Immature natural killer cell (primary cell): ENCODE measurements around the gene ATP11A. TPM values are rescaled to one million over a fixed set of nuclear protein-coding genes. Genes with fewer than 3 reads are reported as not detected.

Experiments
- DNase-seq, 3 donors: peaks; one replicate each; pipeline ENCODE4 v3.0.0; 2022; ENCODE audit warnings: mixed read lengths in 1 of 3
- H3K27ac Mint-ChIP-seq, 6 donors: one replicate each; pipeline ENCODE4 v1.8.0; 2020; ENCODE audit warnings: mixed read lengths in 6 of 6, mild to moderate bottlenecking in 5 of 6, inconsistent platforms in 4 of 6, moderate library complexity in 3 of 6
- H3K27me3 Mint-ChIP-seq, 3 donors: one replicate each; pipeline ENCODE4 v1.8.0; 2020 to 2021; ENCODE audit warnings: low read depth in 3 of 3, mild to moderate bottlenecking in 3 of 3, mixed read lengths in 3 of 3, moderate library complexity in 3 of 3, inconsistent platforms in 1 of 3
- H3K36me3 Mint-ChIP-seq, 3 donors: one replicate each; pipeline ENCODE4 v1.8.0; 2020; ENCODE audit warnings: mixed read lengths in 3 of 3, inconsistent platforms in 2 of 3, mild to moderate bottlenecking in 2 of 3
- H3K4me1 Mint-ChIP-seq, 2 donors: one replicate each; pipeline ENCODE4 v1.8.0; 2020; ENCODE audit warnings: inconsistent platforms in 2 of 2, mild to moderate bottlenecking in 2 of 2, mixed read lengths in 2 of 2, moderate library complexity in 1 of 2
- H3K4me3 Mint-ChIP-seq, 5 donors: one replicate each; pipeline ENCODE4 v1.8.0; 2020; ENCODE audit warnings: mild to moderate bottlenecking in 5 of 5, mixed read lengths in 5 of 5, inconsistent platforms in 3 of 5, moderate library complexity in 3 of 5
- H3K9me3 Mint-ChIP-seq, 6 donors: one replicate each; pipeline ENCODE4 v1.8.0; 2020; ENCODE audit warnings: mild to moderate bottlenecking in 6 of 6, mixed read lengths in 6 of 6, inconsistent platforms in 4 of 6, moderate library complexity in 3 of 6
- polyA plus RNA-seq, 3 donors: library from polyadenylated mRNA; unstranded; fragments of 300-500 nt; fragmentation: Illumina TruSeq; gene quantifications; one replicate each; pipeline ENCODE4 v1.2.3, GENCODE V29; 2021

ATP11A gene
- polyA plus RNA-seq, 3 donors from 2014 or later, result 0.96 to 2.9 TPM; not detected in 1

DNA sequence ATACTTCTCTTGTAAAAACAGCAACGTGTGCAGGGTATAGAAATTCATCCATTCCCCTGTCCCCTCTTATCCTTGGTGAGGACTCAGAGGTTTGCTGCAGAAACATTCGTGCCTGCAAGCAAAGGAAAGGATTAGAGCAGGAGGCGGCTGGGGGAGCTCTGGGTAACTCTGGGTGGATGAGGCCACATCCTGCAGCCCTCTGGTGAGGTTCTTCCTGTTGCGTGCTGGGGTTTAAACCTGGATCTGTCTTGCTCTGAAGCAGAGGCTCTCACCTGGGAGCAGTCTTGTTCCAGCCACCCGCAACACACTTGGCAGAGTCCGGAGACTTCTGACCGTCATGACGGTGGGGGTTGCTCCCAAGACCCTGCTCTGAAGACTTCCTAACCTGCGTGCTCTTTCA is 69.2 kb downstream of the ATP11A start:
- Mint-ChIP-seq H3K9me3 (no peaks in the 10 kb centered on the region), H3K27me3 (no peaks in the 10 kb centered on the region), H3K4me1 (no peaks in the 10 kb centered on the region), H3K4me3 (no peak overlapping the region), H3K27ac (no peak overlapping the region), H3K36me3 (peaks cover 0 to 5% (median 0%) of the 10 kb centered on the region in 3 donors)
- no peak for DNase-seq

DNA sequence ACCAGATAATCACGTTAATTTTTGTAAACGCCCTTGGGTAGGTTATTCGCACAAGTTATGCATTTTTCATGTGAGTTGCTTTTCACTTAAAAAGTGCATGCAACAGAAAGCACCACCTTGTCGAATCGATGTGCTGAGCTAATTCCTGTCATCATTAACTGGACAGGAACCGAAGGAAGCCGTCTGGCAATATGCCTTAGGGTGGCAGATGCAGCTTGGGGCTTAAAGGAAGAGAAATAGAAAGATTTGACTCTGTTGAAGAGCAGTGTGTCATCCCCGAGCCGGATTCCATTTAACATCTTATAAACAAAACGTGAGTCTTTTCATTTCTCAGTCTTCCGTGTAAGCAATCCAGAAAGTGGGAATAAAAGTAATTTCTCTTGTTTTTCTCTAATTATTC is 70.0 kb downstream of the ATP11A start:
- Mint-ChIP-seq H3K27ac (no peak overlapping the region), H3K4me1 (no peaks in the 10 kb centered on the region), H3K27me3 (no peaks in the 10 kb centered on the region), H3K4me3 (no peak overlapping the region), H3K36me3 (peaks cover 0 to 5% (median 0%) of the 10 kb centered on the region in 3 donors), H3K9me3 (no peaks in the 10 kb centered on the region)
- no peak for DNase-seq

- H3K4me3 Mint-ChIP-seq, result no peak overlapping the region
- no peaks in the 10 kb centered on the region for H3K27me3 Mint-ChIP-seq
- no peak for DNase-seq
- H3K36me3 Mint-ChIP-seq, result peaks cover 0 to 5% (median 0%) of the 10 kb centered on the region in 3 donors
- no peaks in the 10 kb centered on the region for H3K9me3 Mint-ChIP-seq
- no peaks in the 10 kb centered on the region for H3K4me1 Mint-ChIP-seq
- no peak overlapping the region for H3K27ac Mint-ChIP-seq
These were observed 70.6 kb downstream of the ATP11A start for GRCh38 chr13:112760435-112760834.

DNA sequence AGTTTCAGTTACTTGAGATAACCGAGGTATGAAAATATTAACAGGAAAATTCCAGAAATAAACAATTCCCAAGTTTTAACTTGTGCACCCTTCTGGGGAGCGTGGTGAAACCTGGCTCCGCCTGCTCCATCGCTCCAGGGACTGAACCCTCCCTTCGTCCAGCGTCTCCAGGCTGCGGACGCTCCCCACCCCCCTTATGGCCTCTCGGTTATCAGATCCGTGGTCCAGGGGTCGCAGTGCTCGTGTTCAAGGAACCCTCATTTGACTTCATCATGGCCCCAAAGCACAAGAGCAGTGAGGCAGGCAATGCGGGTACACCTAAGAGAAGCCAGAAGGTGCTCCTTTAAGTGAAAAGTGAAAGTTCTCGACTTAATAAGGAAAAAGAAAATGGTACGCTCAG is 71.1 kb downstream of the ATP11A start:
- no peak overlapping the region for H3K4me3 Mint-ChIP-seq
- H3K27me3 Mint-ChIP-seq, result no peaks in the 10 kb centered on the region

DNA sequence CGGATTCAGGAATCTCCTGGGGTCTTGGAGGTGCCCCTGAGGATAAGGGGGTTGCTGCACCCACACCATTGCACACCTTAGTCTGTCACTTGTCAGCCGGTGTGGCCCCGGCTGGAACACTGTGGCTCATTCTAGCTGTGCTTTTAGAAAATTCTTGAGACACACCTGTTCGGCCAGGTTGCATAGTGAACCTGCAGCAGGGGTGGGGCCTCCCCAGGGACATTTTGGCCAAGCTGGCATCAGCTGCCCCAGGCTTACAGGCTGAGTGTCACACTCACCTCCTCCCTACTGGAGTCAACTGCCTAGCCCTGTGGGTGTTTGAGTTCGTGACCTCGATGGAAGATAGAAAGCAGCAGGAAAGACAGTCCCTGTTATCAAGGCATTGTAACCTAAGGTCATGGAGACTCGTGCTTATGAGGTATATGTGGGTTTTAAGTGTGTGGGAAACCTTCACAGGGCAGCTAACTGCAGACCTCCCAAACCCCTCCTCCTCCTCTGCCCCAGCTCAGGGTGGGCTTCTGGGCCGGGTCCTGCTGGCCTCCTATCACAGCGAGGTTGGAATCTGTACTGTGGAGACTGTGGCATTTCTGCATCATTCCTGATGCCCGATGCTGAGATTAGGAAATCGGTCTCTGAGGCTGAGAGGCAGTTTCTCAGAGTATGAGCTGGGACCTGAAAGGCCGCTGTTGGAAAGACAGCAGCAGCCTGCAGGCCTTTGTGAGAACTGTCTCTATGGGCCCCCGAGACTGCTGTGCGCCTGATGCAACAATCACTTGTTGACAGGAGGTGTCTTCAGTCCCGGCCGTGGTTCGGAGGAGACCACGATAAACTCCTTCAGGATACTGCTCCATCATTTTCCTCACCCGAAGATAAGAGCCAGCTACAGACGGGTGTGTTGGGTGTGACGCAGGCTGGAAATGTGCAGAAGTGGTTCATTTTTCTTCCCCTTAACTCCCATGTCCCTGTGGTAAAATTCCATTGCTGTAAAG is 72.2 kb downstream of the ATP11A start:
- Mint-ChIP-seq H3K4me3 (no peak overlapping the region), H3K9me3 (no peaks in the 10 kb centered on the region), H3K27ac (peak overlapping the region in 1 of 6 donors; percentile 7), H3K36me3 (peaks cover 0 to 5% (median 0%) of the 10 kb centered on the region in 3 donors), H3K27me3 (no peaks in the 10 kb centered on the region), H3K4me1 (peaks cover 6 to 8% of the 10 kb centered on the region in 2 donors)
- DNase-seq, result no peak

More for the DNA sequence above, 71.1 kb downstream of the ATP11A start:
- Mint-ChIP-seq H3K9me3 (no peaks in the 10 kb centered on the region), H3K27ac (no peak overlapping the region), H3K4me1 (peaks cover 2% of the 10 kb centered on the region in 2 donors), H3K36me3 (peaks cover 0 to 5% (median 0%) of the 10 kb centered on the region in 3 donors)
- no peak for DNase-seq

DNA sequence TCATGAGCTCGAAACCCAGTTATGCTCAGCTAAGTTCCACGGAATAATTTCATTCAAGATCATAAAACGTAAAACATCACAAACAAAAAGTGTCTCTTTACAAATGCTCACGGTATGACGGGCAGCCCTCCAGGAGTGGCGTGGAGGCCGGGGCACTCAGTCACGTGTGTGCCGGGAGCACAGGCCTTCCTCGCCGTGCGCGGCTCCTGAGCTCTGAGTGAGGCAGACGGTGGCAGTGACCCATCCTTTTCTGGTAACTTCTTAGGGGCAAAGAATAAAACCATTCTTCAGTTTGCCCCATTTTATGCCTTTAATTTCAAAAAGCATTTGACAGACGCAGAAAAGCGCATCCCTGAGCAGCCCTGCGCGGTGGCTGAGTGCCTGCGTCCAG is 72.8 kb downstream of the ATP11A start:
- Mint-ChIP-seq H3K9me3 (no peaks in the 10 kb centered on the region), H3K4me3 (no peak overlapping the region), H3K27ac (peak overlapping the region in 1 of 6 donors; percentile 7), H3K4me1 (peaks cover 10 to 11% of the 10 kb centered on the region in 2 donors), H3K36me3 (no peaks in the 10 kb centered on the region), H3K27me3 (no peaks in the 10 kb centered on the region)
- DNase-seq, result no peak

- Mint-ChIP-seq H3K4me1 (peaks cover 23 to 24% of the 10 kb centered on the region in 2 donors), H3K36me3 (no peaks in the 10 kb centered on the region), H3K27ac (no peak overlapping the region), H3K27me3 (peaks cover 3 to 10% (median 5%) of the 10 kb centered on the region in 3 donors), H3K4me3 (no peak overlapping the region), H3K9me3 (no peaks in the 10 kb centered on the region)
- DNase-seq, result no peak
These were observed 74.2 kb downstream of the ATP11A start for GRCh38 chr13:112764028-112764427.

DNA sequence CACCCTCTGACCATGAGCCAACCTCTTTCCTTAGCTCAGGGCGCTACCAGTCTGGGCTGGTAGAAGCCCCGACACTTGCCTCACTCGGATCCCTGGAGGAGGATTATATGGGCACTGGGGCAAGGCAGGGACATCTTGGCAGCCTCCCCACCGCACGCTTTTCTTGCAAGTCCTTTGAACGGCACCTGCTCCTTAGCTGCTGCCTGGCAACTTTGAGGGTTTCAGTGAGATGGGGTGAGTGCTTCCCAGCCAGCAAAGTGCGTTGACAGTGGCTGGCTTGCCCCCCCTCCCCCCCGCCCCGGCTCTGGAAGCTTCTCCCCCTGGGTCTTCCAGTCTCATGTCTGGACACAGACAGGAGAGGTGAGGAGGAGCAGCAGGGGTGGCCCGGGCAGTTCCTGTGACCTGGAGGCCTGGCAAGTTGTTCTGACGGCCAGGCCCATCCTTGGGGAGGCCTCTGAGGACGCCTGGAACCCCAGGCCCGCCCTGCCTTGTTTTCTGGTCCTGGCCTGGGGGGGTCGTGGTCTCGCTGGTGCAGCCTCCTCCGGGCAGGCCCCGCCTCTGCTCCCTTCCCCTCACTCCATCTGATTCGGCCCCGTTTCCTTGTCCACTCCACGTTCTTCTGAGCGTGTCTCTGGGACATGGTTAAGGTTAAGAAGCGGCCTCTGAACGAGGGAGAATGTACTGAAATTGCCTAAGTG is 75.2 kb downstream of the ATP11A start:
- Mint-ChIP-seq H3K4me3 (no peak overlapping the region), H3K27ac (peak overlapping the region in 1 of 6 donors; percentile 56), H3K36me3 (no peaks in the 10 kb centered on the region), H3K27me3 (peaks cover 3 to 11% (median 9%) of the 10 kb centered on the region in 3 donors), H3K9me3 (no peaks in the 10 kb centered on the region), H3K4me1 (peaks cover 33% of the 10 kb centered on the region in 2 donors)
- DNase-seq, result no peak

- no peaks in the 10 kb centered on the region for H3K36me3 Mint-ChIP-seq
- H3K27me3 Mint-ChIP-seq, result peaks cover 3 to 11% (median 9%) of the 10 kb centered on the region in 3 donors
- DNase-seq, result no peak
- H3K4me3 Mint-ChIP-seq, result peak overlapping the region in 1 of 5 donors; percentile 18
- peak overlapping the region in 5 of 6 donors; percentile 44 to 84 (median 56) for H3K27ac Mint-ChIP-seq
- H3K9me3 Mint-ChIP-seq, result no peaks in the 10 kb centered on the region
- H3K4me1 Mint-ChIP-seq, result peaks cover 35 to 36% of the 10 kb centered on the region in 2 donors
These were observed 75.9 kb downstream of the ATP11A start for GRCh38 chr13:112765731-112766130.

GRCh38 chr13:112766336-112766735 is 76.5 kb downstream of the ATP11A start:
- H3K27me3 Mint-ChIP-seq, result peaks cover 8 to 11% (median 9%) of the 10 kb centered on the region in 3 donors
- peaks cover 35 to 42% of the 10 kb centered on the region in 2 donors for H3K4me1 Mint-ChIP-seq
- H3K4me3 Mint-ChIP-seq, result peak overlapping the region in 2 of 5 donors; percentile 11 to 18
- peaks cover 0 to 5% (median 0%) of the 10 kb centered on the region in 3 donors for H3K36me3 Mint-ChIP-seq
- no peak for DNase-seq
- H3K9me3 Mint-ChIP-seq, result no peaks in the 10 kb centered on the region
- peak overlapping the region; percentile 13 to 84 (median 58) for H3K27ac Mint-ChIP-seq

- Mint-ChIP-seq H3K36me3 (peaks cover 0 to 10% (median 0%) of the 10 kb centered on the region in 3 donors), H3K9me3 (no peaks in the 10 kb centered on the region), H3K4me3 (peak overlapping the region; percentile 69 to 96 (median 74)), H3K27ac (peak overlapping the region; percentile 72 to 88 (median 84)), H3K27me3 (peaks cover 8 to 11% (median 9%) of the 10 kb centered on the region in 3 donors), H3K4me1 (peaks cover 37 to 45% of the 10 kb centered on the region in 2 donors)
- DNase-seq, result peak; percentile 14 to 24 (median 19)
These were observed 78.0 kb downstream of the ATP11A start for GRCh38 chr13:112767506-112768471.

GRCh38 chr13:112768795-112769481 is 79.1 kb downstream of the ATP11A start:
- Mint-ChIP-seq H3K4me1 (peaks cover 37 to 45% of the 10 kb centered on the region in 2 donors), H3K27ac (peak overlapping the region in 5 of 6 donors; percentile 76 to 88 (median 85)), H3K27me3 (peaks cover 8 to 11% (median 9%) of the 10 kb centered on the region in 3 donors), H3K9me3 (no peaks in the 10 kb centered on the region), H3K36me3 (peaks cover 0 to 10% (median 0%) of the 10 kb centered on the region in 3 donors), H3K4me3 (peak overlapping the region; percentile 61 to 96 (median 74))
- peak; percentile 55 to 72 (median 67) for DNase-seq
